Muscle of leg (tissue), 11 donors: ENCODE results near the gene SLC23A2. TPM values are rescaled to one million over a fixed set of nuclear protein-coding genes. Genes with fewer than 3 reads are reported as not detected.
"Not testable (repeated sequence)": the region's sequence is repeated elsewhere in the genome, so short reads cannot be mapped to it uniquely, and the experiment has no call there.

ENCODE experiments used
- DNase-seq: peaks from one replicate; pipeline ENCODE4 v3.0.0; 2013
- H3K27ac ChIP-seq: one replicate; pipeline ENCODE4 v1.5.1; 2013; ENCODE audit warnings: mild to moderate bottlenecking, low read length, control low read depth
- H3K27me3 ChIP-seq: one replicate; pipeline ENCODE4 v1.6.1; 2013; ENCODE audit warnings: low read length; ENCODE audit not compliant: control insufficient read depth, insufficient read depth
- H3K36me3 ChIP-seq: one replicate; pipeline ENCODE4 v1.6.1; 2013; ENCODE audit warnings: low read length; ENCODE audit not compliant: control insufficient read depth, insufficient read depth
- H3K4me1 ChIP-seq: one replicate; pipeline ENCODE4 v1.6.1; 2013; ENCODE audit warnings: low read length; ENCODE audit not compliant: control insufficient read depth, insufficient read depth
- H3K4me3 ChIP-seq: one replicate; pipeline ENCODE4 v1.5.1; 2013; ENCODE audit warnings: low read length, control low read depth
- H3K9me3 ChIP-seq: replicated peaks from 2 replicates; pipeline ENCODE4 v1.6.1; 2013; ENCODE audit warnings: low read depth, low read length; ENCODE audit not compliant: control insufficient read depth
- WGBS: methylation state at CpG from one replicate; pipeline ENCODE4 v1.1.5; 2013; ENCODE audit warnings: missing lambda C conversion rate; ENCODE audit not compliant: insufficient coverage; 5-methylcytosine and 5-hydroxymethylcytosine counted together
- polyA plus RNA-seq, 8 donors: library from polyadenylated mRNA; unstranded; fragments of 120-200 nt; gene quantifications; one replicate each; pipeline versions ENCODE4 v1.2.1 to v1.2.3, GENCODE V29; 2013; ENCODE audit warnings: inconsistent platforms in 1 of 8, low replicate concordance in 1 of 8; ENCODE audit not compliant: insufficient read length in 8 of 8, insufficient read depth in 1 of 8
- total RNA-seq: library from RNA; stranded (reverse); fragments of 120-200 nt; gene quantifications from one replicate; pipeline ENCODE4 v1.2.4, GENCODE V29; 2013

The SLC23A2 gene
- total and polyA plus RNA-seq, 9 donors, result 7.6 to 13.7 (median 10.6) TPM

- WGBS, result 98% methylated on average over 4 of the region's 4 CpGs
These were observed 146.8 kb downstream of the SLC23A2 start for GRCh38 chr20:4854561-4854901.

GRCh38 chr20:4853757-4854560 is 147.4 kb downstream of the SLC23A2 start:
- WGBS, result no CpG with 5 or more reads among the region's 9 CpGs
- H3K36me3 ChIP-seq, result peaks cover 38% of the 10 kb centered on the region
- H3K4me3 ChIP-seq, result no peak overlapping the region
- no peak overlapping the region for H3K27ac ChIP-seq
- H3K9me3 ChIP-seq, result no peaks in the 10 kb centered on the region
- H3K27me3 ChIP-seq, result no peaks in the 10 kb centered on the region
- no peaks in the 10 kb centered on the region for H3K4me1 ChIP-seq
- no peak for DNase-seq

More at GRCh38 chr20:4854561-4854901, 146.8 kb downstream of the SLC23A2 start:
- H3K4me3 ChIP-seq, result no peak overlapping the region
- DNase-seq, result no peak
- no peaks in the 10 kb centered on the region for H3K4me1 ChIP-seq
- H3K36me3 ChIP-seq, result peaks cover 43% of the 10 kb centered on the region
- H3K27ac ChIP-seq, result no peak overlapping the region
- H3K9me3 ChIP-seq, result no peaks in the 10 kb centered on the region
- no peaks in the 10 kb centered on the region for H3K27me3 ChIP-seq

- Histone ChIP-seq H3K27ac (no peak overlapping the region), H3K27me3 (no peaks in the 10 kb centered on the region), H3K36me3 (peaks cover 29% of the 10 kb centered on the region), H3K4me1 (no peaks in the 10 kb centered on the region), H3K4me3 (no peak overlapping the region), H3K9me3 (no peaks in the 10 kb centered on the region)
- WGBS, result 82% methylated on average over 14 of the region's 15 CpGs
- no peak for DNase-seq
These were observed 148.3 kb downstream of the SLC23A2 start for GRCh38 chr20:4853004-4853403.

GRCh38 chr20:4850960-4851359 is 150.3 kb downstream of the SLC23A2 start:
- DNase-seq, result no peak
- Histone ChIP-seq H3K4me3 (no peak overlapping the region), H3K4me1 (no peaks in the 10 kb centered on the region), H3K9me3 (no peaks in the 10 kb centered on the region), H3K27me3 (no peaks in the 10 kb centered on the region), H3K36me3 (peaks cover 9% of the 10 kb centered on the region), H3K27ac (no peak overlapping the region)
- 86% methylated on average over 1 of the region's 5 CpGs for WGBS

GRCh38 chr20:4848829-4849228 is 152.5 kb downstream of the SLC23A2 start:
- not testable (repeated sequence) for H3K4me3 ChIP-seq, DNase-seq, H3K36me3 ChIP-seq, H3K4me1 ChIP-seq, H3K27me3 ChIP-seq, H3K9me3 ChIP-seq, H3K27ac ChIP-seq
- no CpG with 5 or more reads among the region's 3 CpGs for WGBS

- Histone ChIP-seq H3K9me3 (no peaks in the 10 kb centered on the region), H3K4me1 (no peaks in the 10 kb centered on the region)
- 69% methylated on average over 2 of the region's 7 CpGs for WGBS
These were observed 153.3 kb downstream of the SLC23A2 start for GRCh38 chr20:4848041-4848440.

GRCh38 chr20:4846821-4847220 is 154.5 kb downstream of the SLC23A2 start:
- H3K27ac ChIP-seq, result no peak overlapping the region
- H3K4me1 ChIP-seq, result no peaks in the 10 kb centered on the region
- no peaks in the 10 kb centered on the region for H3K9me3 ChIP-seq
- WGBS, result 90% methylated on average over 2 of the region's 2 CpGs
- no peaks in the 10 kb centered on the region for H3K27me3 ChIP-seq
- no peaks in the 10 kb centered on the region for H3K36me3 ChIP-seq
- no peak for DNase-seq
- H3K4me3 ChIP-seq, result no peak overlapping the region

More at GRCh38 chr20:4848041-4848440, 153.3 kb downstream of the SLC23A2 start:
- DNase-seq, result no peak
- Histone ChIP-seq H3K4me3 (no peak overlapping the region), H3K27ac (no peak overlapping the region), H3K27me3 (no peaks in the 10 kb centered on the region), H3K36me3 (no peaks in the 10 kb centered on the region)

- H3K4me1 ChIP-seq, result no peaks in the 10 kb centered on the region
- no peak for DNase-seq
- H3K9me3 ChIP-seq, result peaks cover 3% of the 10 kb centered on the region
- no peak overlapping the region for H3K27ac ChIP-seq
- no peaks in the 10 kb centered on the region for H3K27me3 ChIP-seq
- H3K4me3 ChIP-seq, result no peak overlapping the region
- no peaks in the 10 kb centered on the region for H3K36me3 ChIP-seq
- 90% methylated on average over 2 of the region's 9 CpGs for WGBS
These were observed 156.4 kb downstream of the SLC23A2 start for GRCh38 chr20:4844751-4845465.

- no peaks in the 10 kb centered on the region for H3K36me3 ChIP-seq
- no CpG with 5 or more reads among the region's 4 CpGs for WGBS
- peaks cover 3% of the 10 kb centered on the region for H3K4me1 ChIP-seq
- H3K9me3 ChIP-seq, result peaks cover 3% of the 10 kb centered on the region
- no peak overlapping the region for H3K4me3 ChIP-seq
- H3K27me3 ChIP-seq, result no peaks in the 10 kb centered on the region
- no peak for DNase-seq
- H3K27ac ChIP-seq, result no peak overlapping the region
These were observed 157.0 kb downstream of the SLC23A2 start for GRCh38 chr20:4844325-4844724.

- Histone ChIP-seq H3K36me3 (no peaks in the 10 kb centered on the region), H3K4me3 (no peak overlapping the region), H3K9me3 (peaks cover 3% of the 10 kb centered on the region), H3K27me3 (no peaks in the 10 kb centered on the region), H3K27ac (no peak overlapping the region), H3K4me1 (peaks cover 19% of the 10 kb centered on the region)
- no CpG with 5 or more reads among the region's 1 CpG for WGBS
- no peak for DNase-seq
These were observed 160.5 kb downstream of the SLC23A2 start for GRCh38 chr20:4840801-4841200.
